NK-92 treated with Interleukin-12 subunit alpha and Interleukin-12 subunit beta, amount 100 ng/mL, for 24 hours (cell line): Measurements from ENCODE around the gene GPRC6A.

Source experiments
- DNase-seq: peaks from one replicate; lab custom pipeline; 2025; lab: John Stamatoyannopoulos, UW

GPRC6A gene

GRCh38 chr6:116779573-116780164 lies 49.2 kb downstream of the GPRC6A start:
- no peak for DNase-seq

GRCh38 chr6:116773886-116774285 lies 55.0 kb downstream of the GPRC6A start:
- DNase-seq, result no peak

GRCh38 chr6:116772450-116772849 lies 56.4 kb downstream of the GPRC6A start:
- no peak for DNase-seq

GRCh38 chr6:116767715-116768114 lies 61.2 kb downstream of the GPRC6A start:
- no peak for DNase-seq

GRCh38 chr6:116766506-116767176 lies 62.2 kb downstream of the GPRC6A start:
- DNase-seq, result no peak

GRCh38 chr6:116764961-116765841 lies 63.7 kb downstream of the GPRC6A start, which contains the start of gene FAM162B:
Gene FAM162B (minus strand): TSS chr6:116765719. CDS start chr6:116765576, 143 bp downstream.
- DNase-seq, result no peak

GRCh38 chr6:116764629-116764960 lies 64.3 kb downstream of the GPRC6A start:
- DNase-seq, result no peak

GRCh38 chr6:116763906-116764628 lies 64.8 kb downstream of the GPRC6A start:
- DNase-seq, result no peak

- DNase-seq, result no peak
Observed at GRCh38 chr6:116763048-116763447, 65.8 kb downstream of the GPRC6A start.

- DNase-seq, result no peak
Observed at GRCh38 chr6:116762235-116762634, 66.6 kb downstream of the GPRC6A start.

- no peak for DNase-seq
Observed at GRCh38 chr6:116761779-116762178, 67.1 kb downstream of the GPRC6A start.

- no peak for DNase-seq
Observed at GRCh38 chr6:116745176-116745575, 83.7 kb downstream of the GPRC6A start.
